ENCODE measurements around the gene TTC9.

The TTC9 gene

GRCh38 chr14:70722418-70722817 is 80.7 kb downstream of the TTC9 start:
- no peak for TF ChIP-seq CTCF (IDR thresholded peaks at IDR 0.05; ENCODE audit: insufficient read depth, missing control alignments)
- DNase-seq (ENCODE audit: insufficient read length, low spot score) (no peak), FAIRE-seq (no peak)

GRCh38 chr14:70723276-70723675 is 81.6 kb downstream of the TTC9 start:
- FAIRE-seq (no peak), DNase-seq (ENCODE audit: insufficient read length, low spot score) (no peak)
- no peak for TF ChIP-seq CTCF (IDR thresholded peaks at IDR 0.05; ENCODE audit: insufficient read depth, missing control alignments)

- TF ChIP-seq CTCF (IDR thresholded peaks at IDR 0.05; ENCODE audit: insufficient read depth, missing control alignments): no peak
- no peak for FAIRE-seq
- no peak for DNase-seq (ENCODE audit: insufficient read length, low spot score)
Observed at GRCh38 chr14:70724110-70724509, 82.4 kb downstream of the TTC9 start.

- DNase-seq (ENCODE audit: insufficient read length, low spot score) (no peak), FAIRE-seq (no peak)
- no peak for TF ChIP-seq CTCF (IDR thresholded peaks at IDR 0.05; ENCODE audit: insufficient read depth, missing control alignments)
Observed at GRCh38 chr14:70724944-70725343, 83.2 kb downstream of the TTC9 start.
